ENCODE results near the gene AP1S3.

Gene AP1S3

GRCh38 chr2:223852281-223852795 lies 15.0 kb upstream of the AP1S3 start:
- no peak for DNase-seq (ENCODE audit: low spot score)

GRCh38 chr2:223847410-223847809 lies 10.0 kb upstream of the AP1S3 start:
- TF ChIP-seq CTCF (IDR thresholded peaks at IDR 0.05; ENCODE audit: extremely low read depth, missing control alignments), result no peak
- DNase-seq (ENCODE audit: low spot score), result no peak

More at GRCh38 chr2:223852281-223852795, 15.0 kb upstream of the AP1S3 start:
- no peak for TF ChIP-seq CTCF (IDR thresholded peaks at IDR 0.05; ENCODE audit: extremely low read depth, missing control alignments)

DNA sequence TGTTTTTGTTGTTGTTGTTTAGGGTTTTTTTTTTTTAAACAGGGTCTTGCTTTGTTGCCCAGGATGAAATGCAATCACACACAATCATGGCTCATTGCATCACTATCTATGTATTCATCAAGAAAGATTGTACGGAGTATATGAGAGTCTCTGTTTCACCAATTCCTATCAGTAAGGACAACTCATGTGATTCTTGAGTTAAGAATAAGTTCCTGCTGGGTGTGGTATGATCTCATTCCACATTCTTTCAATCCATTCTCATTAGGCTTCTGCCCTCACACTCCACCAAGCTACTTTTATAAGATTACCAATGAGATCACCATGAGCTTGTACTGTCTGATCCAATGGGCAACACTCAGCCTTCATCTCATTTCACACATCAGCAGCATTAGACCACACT lies 9.1 kb upstream of the AP1S3 start:
- no peak for DNase-seq (ENCODE audit: low spot score)
- TF ChIP-seq CTCF (IDR thresholded peaks at IDR 0.05; ENCODE audit: extremely low read depth, missing control alignments), result no peak

- no peak for DNase-seq (ENCODE audit: low spot score)
- no peak for TF ChIP-seq CTCF (IDR thresholded peaks at IDR 0.05; ENCODE audit: extremely low read depth, missing control alignments)
These were observed 4.2 kb upstream of the AP1S3 start for GRCh38 chr2:223841436-223842190.

DNA sequence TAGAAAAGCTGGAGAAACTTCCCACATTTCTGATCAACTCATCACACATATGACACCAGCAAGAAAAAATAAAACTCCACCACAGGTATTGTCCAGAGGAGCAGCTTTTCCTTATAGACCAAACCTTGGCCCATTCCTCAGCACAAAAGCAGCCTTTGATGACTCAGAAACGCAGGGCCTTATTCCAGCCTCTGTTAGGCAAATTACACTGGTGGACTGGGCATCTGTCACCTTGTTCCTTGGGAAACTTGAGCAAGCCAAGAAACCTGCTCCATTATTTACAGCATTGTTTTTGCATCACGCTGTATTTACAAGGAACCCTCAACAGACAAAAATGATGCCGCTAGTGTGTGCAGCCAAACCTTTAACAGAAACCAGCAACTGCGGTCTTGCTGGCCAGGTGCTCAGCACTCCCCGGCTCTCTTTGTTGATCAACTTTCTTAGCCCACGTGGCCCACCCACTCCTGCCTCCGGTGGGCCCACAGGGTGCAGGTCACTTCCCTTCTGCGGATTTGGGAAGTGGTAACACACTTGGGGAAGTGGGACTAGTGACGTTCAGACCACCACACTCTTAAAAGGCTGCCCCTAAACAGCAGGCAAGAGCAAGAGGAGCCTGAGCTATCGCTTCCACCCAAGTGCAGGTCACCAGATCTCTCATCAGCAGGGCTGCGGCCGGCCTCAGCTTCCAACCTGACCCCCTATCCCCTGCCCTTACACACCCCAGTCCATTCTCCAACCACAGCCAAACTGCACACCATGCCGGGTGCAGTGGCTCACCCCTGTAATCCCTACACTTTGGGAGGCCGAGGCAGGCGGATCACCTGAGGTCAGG lies 1.5 kb downstream of the AP1S3 start:
- no peak for TF ChIP-seq CTCF (IDR thresholded peaks at IDR 0.05; ENCODE audit: extremely low read depth, missing control alignments)
- DNase-seq (ENCODE audit: low spot score), result peak; percentile 83

- no peak for TF ChIP-seq CTCF (IDR thresholded peaks at IDR 0.05; ENCODE audit: extremely low read depth, missing control alignments)
These were observed 3.0 kb downstream of the AP1S3 start for GRCh38 chr2:223834431-223834830.

More at GRCh38 chr2:223834431-223834830, 3.0 kb downstream of the AP1S3 start:
- DNase-seq (ENCODE audit: low spot score), result no peak
